DMS53 treated with DMSO at 0.1 percent for 48 hours (cell line): Measurements from ENCODE around the gene OTOP3.

ENCODE experiments used
- DNase-seq: peaks from one replicate; lab custom pipeline; 2025; ENCODE audit not compliant: unreplicated experiment; lab: John Stamatoyannopoulos, UW

Gene OTOP3

DNA sequence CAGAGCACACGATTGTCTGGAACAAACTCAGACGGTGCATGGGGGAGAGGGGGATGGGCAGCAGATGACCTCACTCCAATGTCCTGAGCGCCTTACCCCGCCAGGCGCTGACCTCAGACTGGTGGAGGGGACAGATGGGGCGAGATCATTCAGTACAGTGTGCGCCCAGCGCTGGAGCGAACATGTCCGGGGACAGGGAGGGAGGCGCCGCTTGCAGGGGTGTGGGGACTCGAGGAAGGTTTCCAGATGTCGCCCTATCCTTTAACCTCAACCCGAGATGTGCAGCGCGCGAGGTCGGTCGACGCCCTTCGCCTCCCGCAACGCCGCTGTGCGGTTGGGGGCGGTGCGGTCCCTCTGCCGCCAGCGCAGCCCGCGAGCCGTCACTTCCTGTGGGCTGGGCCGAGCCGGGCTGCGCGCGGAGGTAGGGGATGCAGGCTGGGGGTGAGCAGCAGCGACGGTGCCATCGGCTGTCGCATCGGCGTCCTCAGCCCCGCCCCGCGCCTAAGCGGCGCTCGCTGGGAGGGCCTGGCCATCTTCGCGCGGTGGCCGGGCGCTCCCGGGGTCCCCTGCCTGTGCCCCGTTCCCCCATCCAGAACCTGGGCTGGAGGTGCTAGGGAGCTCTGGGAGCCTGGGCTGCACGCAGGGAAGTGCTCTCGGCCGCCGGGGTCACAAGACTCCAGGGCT is 46.4 kb downstream of the OTOP3 start:
- peak; percentile 77 for DNase-seq

GRCh38 chr17:74982663-74983313 is 47.1 kb downstream of the OTOP3 start:
- DNase-seq, result peak; percentile 59

- DNase-seq, result no peak
These were observed 50.5 kb downstream of the OTOP3 start for GRCh38 chr17:74986206-74986576.

GRCh38 chr17:74987418-74987908 is 51.8 kb downstream of the OTOP3 start, which contains the start of gene CDR2L:
Gene CDR2L (plus strand): TSS chr17:74987632. CDS start chr17:74988044, 412 bp downstream.
- DNase-seq, result peak; percentile 94

GRCh38 chr17:74987909-74988711 is 52.4 kb downstream of the OTOP3 start:
- no peak for DNase-seq

- DNase-seq, result no peak
These were observed 54.9 kb downstream of the OTOP3 start for GRCh38 chr17:74990581-74991105.

- no peak for DNase-seq
These were observed 56.5 kb downstream of the OTOP3 start for GRCh38 chr17:74992223-74992622.

GRCh38 chr17:74994440-74994839 is 58.7 kb downstream of the OTOP3 start:
- no peak for DNase-seq

DNA sequence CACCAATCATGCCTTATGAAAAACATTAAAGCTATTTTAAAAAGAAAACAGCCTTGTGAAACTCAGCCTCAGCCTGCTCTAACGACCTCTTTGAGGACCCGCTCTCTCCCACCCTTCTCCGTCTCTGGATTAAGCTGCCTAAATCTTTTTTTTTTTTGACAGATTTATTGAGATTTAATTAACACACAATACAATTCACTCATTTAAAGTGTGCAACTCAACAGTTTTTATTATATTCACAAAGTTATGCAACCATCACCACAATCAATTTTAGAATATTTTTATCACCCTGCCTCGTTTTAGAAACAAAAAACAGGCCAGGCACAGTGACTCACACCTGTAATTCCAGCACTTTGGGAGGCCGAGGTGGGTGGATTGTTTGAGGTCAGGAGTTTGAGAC is 60.1 kb downstream of the OTOP3 start:
- no peak for DNase-seq

DNA sequence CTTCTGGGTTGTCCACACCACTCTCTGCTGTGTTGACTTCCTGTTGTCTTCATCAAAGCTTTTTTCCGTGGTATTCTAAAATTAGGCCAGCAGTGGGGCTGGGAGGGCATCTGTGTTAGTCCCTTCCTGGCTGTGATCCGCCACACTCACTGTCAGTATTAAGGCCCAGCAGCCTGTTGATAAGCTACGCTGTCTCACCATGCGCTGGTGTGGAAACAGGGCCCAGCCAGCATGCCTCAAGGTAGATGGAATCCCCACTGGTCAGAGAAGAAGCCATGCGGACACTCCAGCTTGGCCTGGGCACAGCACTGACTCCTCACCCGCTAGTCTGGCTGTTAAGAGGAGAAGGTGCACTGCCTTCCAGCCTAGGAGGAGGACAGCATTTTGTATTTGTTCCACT is 63.1 kb downstream of the OTOP3 start:
- DNase-seq, result no peak

GRCh38 chr17:74999523-74999922 is 63.8 kb downstream of the OTOP3 start:
- DNase-seq, result no peak
